SIG-M5 treated with dmso at 0.1 percent for 504 hours (cell line): ENCODE data around the gene PCDHB6.
"Not testable (repeated sequence)": the region's sequence is repeated elsewhere in the genome, so short reads cannot be mapped to it uniquely, and the experiment has no call there.

Experiments used
- DNase-seq: peaks from one replicate; lab custom pipeline; 2025; ENCODE audit not compliant: unreplicated experiment; lab: John Stamatoyannopoulos, UW

PCDHB6 gene

DNA sequence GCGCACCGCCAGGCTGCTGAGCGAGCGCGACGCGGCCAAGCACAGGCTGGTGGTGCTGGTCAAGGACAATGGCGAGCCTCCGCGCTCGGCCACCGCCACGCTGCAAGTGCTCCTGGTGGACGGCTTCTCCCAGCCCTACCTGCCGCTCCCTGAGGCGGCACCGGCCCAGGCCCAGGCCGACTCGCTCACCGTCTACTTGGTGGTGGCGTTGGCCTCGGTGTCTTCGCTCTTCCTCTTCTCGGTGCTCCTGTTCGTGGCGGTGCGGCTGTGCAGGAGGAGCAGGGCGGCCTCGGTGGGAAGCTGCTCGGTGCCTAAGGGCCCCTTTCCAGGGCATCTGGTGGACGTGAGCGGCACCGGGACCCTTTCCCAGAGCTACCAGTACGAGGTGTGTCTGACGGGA lies 51.8 kb downstream of the PCDHB6 start:
- not testable (repeated sequence) for DNase-seq
